GM12878 (cell line): ENCODE measurements around the gene SERPINA6.

ENCODE experiments used
- BCL11A ChIP-seq: IDR thresholded peaks from 2 replicates; pipeline ENCODE4 v1.6.1; 2011; ENCODE audit warnings: low read depth, low read length
- EP300 ChIP-seq, 2 experiments: fragments of 150-350 bp in 1 of 2; IDR thresholded peaks; 2 replicates each; pipeline ENCODE4 v1.6.1; 2011 to 2012; ENCODE audit warnings: low read depth in 2 of 2, low read length in 2 of 2, borderline replicate concordance in 1 of 2, improper control_type of control experiment in 1 of 2, inconsistent platforms in 1 of 2; ENCODE audit not compliant: control insufficient read depth in 1 of 2
- EZH2 ChIP-seq: IDR thresholded peaks from 2 replicates; pipeline ENCODE4 v1.6.1; 2012; ENCODE audit warnings: low read depth, mild to moderate bottlenecking, control low read depth, inconsistent platforms, low read length, borderline replicate concordance; ENCODE audit not compliant: control insufficient read depth
- POLR2A ChIP-seq: IDR thresholded peaks from 2 replicates; pipeline ENCODE4 v1.6.1; 2011; ENCODE audit warnings: low read depth, mild to moderate bottlenecking, low read length
- POLR2AphosphoS2 ChIP-seq: IDR thresholded peaks from 2 replicates; pipeline ENCODE4 v1.6.1; 2011; ENCODE audit warnings: low read depth, mild to moderate bottlenecking, low read length, improper control_type of control experiment, moderate library complexity
- POU2F2 ChIP-seq: IDR thresholded peaks from 3 replicates; pipeline ENCODE4 v1.6.1; 2011; ENCODE audit warnings: low read depth, mild to moderate bottlenecking, low read length, borderline replicate concordance
- RAD21 ChIP-seq: IDR thresholded peaks from 2 replicates; pipeline ENCODE4 v1.6.1; 2011; ENCODE audit warnings: mild to moderate bottlenecking, low read depth, low read length, moderate library complexity; ENCODE audit not compliant: insufficient read depth
- SMC3 ChIP-seq: IDR thresholded peaks from 2 replicates; pipeline ENCODE4 v1.6.1; 2011; ENCODE audit warnings: low read length, improper control_type of control experiment, borderline replicate concordance
- TCF12 ChIP-seq: IDR thresholded peaks from 2 replicates; pipeline ENCODE4 v1.6.1; 2011; ENCODE audit warnings: low read depth, mild to moderate bottlenecking, low read length
- TF ChIP-seq, protein P1 (sequence below): IDR thresholded peaks from 2 replicates; pipeline ENCODE4 v1.6.1; 2012; ENCODE audit warnings: low read depth, low read length, improper control_type of control experiment
- TF ChIP-seq, protein P2 (sequence below): fragments of 450-650 bp; IDR thresholded peaks from 2 replicates; pipeline ENCODE4 v1.6.1; 2017; ENCODE audit warnings: low read depth, mild to moderate bottlenecking, moderate library complexity
- TF ChIP-seq, protein P3 (sequence below), 3 experiments: IDR thresholded peaks in 2 of 3; conservative IDR thresholded peaks in 1 of 3; 2 replicates each; pipeline ENCODE4 v1.5.1; 2011; ENCODE audit warnings: low read depth in 3 of 3, low read length in 3 of 3, mild to moderate bottlenecking in 3 of 3, control low read depth in 2 of 3, moderate library complexity in 2 of 3, inconsistent platforms in 1 of 3, mixed read lengths in 1 of 3; ENCODE audit not compliant: control insufficient read depth in 2 of 3, insufficient read depth in 1 of 3; ENCODE audit errors: extremely low read depth in 1 of 3

- no peak for TF ChIP-seq POLR2AphosphoS2
- no peak for TF ChIP-seq POLR2A
- TF ChIP-seq, protein P1, sequence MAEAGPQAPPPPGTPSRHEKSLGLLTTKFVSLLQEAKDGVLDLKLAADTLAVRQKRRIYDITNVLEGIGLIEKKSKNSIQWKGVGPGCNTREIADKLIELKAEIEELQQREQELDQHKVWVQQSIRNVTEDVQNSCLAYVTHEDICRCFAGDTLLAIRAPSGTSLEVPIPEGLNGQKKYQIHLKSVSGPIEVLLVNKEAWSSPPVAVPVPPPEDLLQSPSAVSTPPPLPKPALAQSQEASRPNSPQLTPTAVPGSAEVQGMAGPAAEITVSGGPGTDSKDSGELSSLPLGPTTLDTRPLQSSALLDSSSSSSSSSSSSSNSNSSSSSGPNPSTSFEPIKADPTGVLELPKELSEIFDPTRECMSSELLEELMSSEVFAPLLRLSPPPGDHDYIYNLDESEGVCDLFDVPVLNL: no peak
- TF ChIP-seq BCL11A: no peak
- TF ChIP-seq POU2F2: no peak
- TF ChIP-seq RAD21: no peak
- TF ChIP-seq, protein P2, sequence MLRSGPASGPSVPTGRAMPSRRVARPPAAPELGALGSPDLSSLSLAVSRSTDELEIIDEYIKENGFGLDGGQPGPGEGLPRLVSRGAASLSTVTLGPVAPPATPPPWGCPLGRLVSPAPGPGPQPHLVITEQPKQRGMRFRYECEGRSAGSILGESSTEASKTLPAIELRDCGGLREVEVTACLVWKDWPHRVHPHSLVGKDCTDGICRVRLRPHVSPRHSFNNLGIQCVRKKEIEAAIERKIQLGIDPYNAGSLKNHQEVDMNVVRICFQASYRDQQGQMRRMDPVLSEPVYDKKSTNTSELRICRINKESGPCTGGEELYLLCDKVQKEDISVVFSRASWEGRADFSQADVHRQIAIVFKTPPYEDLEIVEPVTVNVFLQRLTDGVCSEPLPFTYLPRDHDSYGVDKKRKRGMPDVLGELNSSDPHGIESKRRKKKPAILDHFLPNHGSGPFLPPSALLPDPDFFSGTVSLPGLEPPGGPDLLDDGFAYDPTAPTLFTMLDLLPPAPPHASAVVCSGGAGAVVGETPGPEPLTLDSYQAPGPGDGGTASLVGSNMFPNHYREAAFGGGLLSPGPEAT: no peak
- TF ChIP-seq SMC3: no peak
- no peak for TF ChIP-seq TCF12
- TF ChIP-seq EZH2: no peak
- TF ChIP-seq, protein P3, sequence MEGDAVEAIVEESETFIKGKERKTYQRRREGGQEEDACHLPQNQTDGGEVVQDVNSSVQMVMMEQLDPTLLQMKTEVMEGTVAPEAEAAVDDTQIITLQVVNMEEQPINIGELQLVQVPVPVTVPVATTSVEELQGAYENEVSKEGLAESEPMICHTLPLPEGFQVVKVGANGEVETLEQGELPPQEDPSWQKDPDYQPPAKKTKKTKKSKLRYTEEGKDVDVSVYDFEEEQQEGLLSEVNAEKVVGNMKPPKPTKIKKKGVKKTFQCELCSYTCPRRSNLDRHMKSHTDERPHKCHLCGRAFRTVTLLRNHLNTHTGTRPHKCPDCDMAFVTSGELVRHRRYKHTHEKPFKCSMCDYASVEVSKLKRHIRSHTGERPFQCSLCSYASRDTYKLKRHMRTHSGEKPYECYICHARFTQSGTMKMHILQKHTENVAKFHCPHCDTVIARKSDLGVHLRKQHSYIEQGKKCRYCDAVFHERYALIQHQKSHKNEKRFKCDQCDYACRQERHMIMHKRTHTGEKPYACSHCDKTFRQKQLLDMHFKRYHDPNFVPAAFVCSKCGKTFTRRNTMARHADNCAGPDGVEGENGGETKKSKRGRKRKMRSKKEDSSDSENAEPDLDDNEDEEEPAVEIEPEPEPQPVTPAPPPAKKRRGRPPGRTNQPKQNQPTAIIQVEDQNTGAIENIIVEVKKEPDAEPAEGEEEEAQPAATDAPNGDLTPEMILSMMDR (IDR thresholded peaks at IDR 0.05 in 2 of 3, conservative IDR thresholded peaks at IDR 0.05 in 1 of 3; ENCODE audit: control insufficient read depth in 2 of 3, extremely low read depth in 1 of 3, insufficient read depth in 1 of 3, low read depth in 3 of 3, low read length in 3 of 3): no peak
- TF ChIP-seq EP300 (IDR thresholded peaks at IDR 0.05; ENCODE audit: borderline replicate concordance in 1 of 2, control insufficient read depth in 1 of 2, low read depth in 2 of 2, low read length in 2 of 2): no peak
Observed at GRCh38 chr14:94348836-94349235, 25.7 kb upstream of the SERPINA6 start.
